Vagina (tissue), 2 donors: Measurements from ENCODE around the gene IRF2BPL.

Experiments
- CTCF ChIP-seq, 3 experiments: fragments of 450-650 bp in 2 of 3; fragments of 200-600 bp in 1 of 3; sonication (generic) in 1 of 3; IDR thresholded peaks; one replicate each; pipeline ENCODE4 v1.5.1; 2017 to 2019; ENCODE audit warnings: antibody characterized with exemption in 3 of 3, mild to moderate bottlenecking in 2 of 3, moderate library complexity in 2 of 3
- POLR2A ChIP-seq, 2 donors: fragments of 450-650 bp; IDR thresholded peaks; one replicate each; pipeline ENCODE4 v1.6.1; 2017; ENCODE audit warnings: antibody characterized with exemption in 2 of 2, mild to moderate bottlenecking in 2 of 2, moderate library complexity in 2 of 2
- POLR2AphosphoS5 ChIP-seq, 2 donors: sonication (generic); formaldehyde crosslinking; IDR thresholded peaks; one replicate each; pipeline ENCODE4 v1.9.0; 2017; ENCODE audit warnings: antibody characterized with exemption in 2 of 2, mild to moderate bottlenecking in 2 of 2, low read depth in 1 of 2; ENCODE audit not compliant: insufficient read depth in 1 of 2

GRCh38 chr14:77062261-77062660 lies 33.8 kb upstream of the IRF2BPL start:
- TF ChIP-seq CTCF (IDR thresholded peaks at IDR 0.05) (no peak), POLR2A (IDR thresholded peaks at IDR 0.05) (no peak), POLR2AphosphoS5 (IDR thresholded peaks at IDR 0.05; ENCODE audit: insufficient read depth in 1 of 2, low read depth in 1 of 2) (no peak)
